ENCODE results near the gene ACIN1.

Gene ACIN1

GRCh38 chr14:23009483-23009938 lies 85.4 kb downstream of the ACIN1 start:
- no peak for DNase-seq

GRCh38 chr14:23008831-23009230 lies 86.1 kb downstream of the ACIN1 start:
- DNase-seq, result no peak

All from cerebellar nuclear complex (tissue), 1 donor.